Measurements from ENCODE around the gene ERFE.
A peak's percentile ranks its signal among the peaks of the same experiment; 100 is the strongest.

The ERFE gene

GRCh38 chr2:238154570-238154969, 4.2 kb upstream of the ERFE start:
- TF ChIP-seq CTCF (IDR thresholded peaks at IDR 0.05; ENCODE audit: low read depth, low read length, missing control alignments): no peak
- no peak for DNase-seq (ENCODE audit: low read depth)
- H3K4me3 ChIP-seq (ENCODE audit: low read depth, low read length): no peak overlapping the region

GRCh38 chr2:238155051-238155760, 3.6 kb upstream of the ERFE start:
- no peak for TF ChIP-seq CTCF (IDR thresholded peaks at IDR 0.05; ENCODE audit: low read depth, low read length, missing control alignments)
- H3K4me3 ChIP-seq (ENCODE audit: low read depth, low read length): no peak overlapping the region
- no peak for DNase-seq (ENCODE audit: low read depth)

- no peak overlapping the region for H3K4me3 ChIP-seq (ENCODE audit: low read depth, low read length)
- TF ChIP-seq CTCF (IDR thresholded peaks at IDR 0.05; ENCODE audit: low read depth, low read length, missing control alignments): no peak
- no peak for DNase-seq (ENCODE audit: low read depth)
Observed at GRCh38 chr2:238155761-238156694, 2.7 kb upstream of the ERFE start.

GRCh38 chr2:238157506-238158017, 1.2 kb upstream of the ERFE start:
- no peak for DNase-seq (ENCODE audit: low read depth)
- no peak for TF ChIP-seq CTCF (IDR thresholded peaks at IDR 0.05; ENCODE audit: low read depth, low read length, missing control alignments)
- H3K4me3 ChIP-seq (ENCODE audit: low read depth, low read length): no peak overlapping the region

- no peak for TF ChIP-seq CTCF (IDR thresholded peaks at IDR 0.05; ENCODE audit: low read depth, low read length, missing control alignments)
- no peak for DNase-seq (ENCODE audit: low read depth)
- no peak overlapping the region for H3K4me3 ChIP-seq (ENCODE audit: low read depth, low read length)
Observed at GRCh38 chr2:238158018-238158508, 707 bp upstream of the ERFE start.

GRCh38 chr2:238159071-238159539, 335 bp downstream of the ERFE start:
- DNase-seq (ENCODE audit: low read depth): no peak
- no peak for TF ChIP-seq CTCF (IDR thresholded peaks at IDR 0.05; ENCODE audit: low read depth, low read length, missing control alignments)
- H3K4me3 ChIP-seq (ENCODE audit: low read depth, low read length): peak overlapping the region; percentile 19; the same call in 1 of the 2 replicates

Measured in GM12864 (cell line).